Common myeloid progenitor, CD34-positive (primary cell): Measurements from ENCODE around the gene AVP.
"Not testable (repeated sequence)": the region's sequence is repeated elsewhere in the genome, so short reads cannot be mapped to it uniquely, and the experiment has no call there.

Experiments used
- CTCF ChIA-PET: fragments of 350-600 bp; sonication (Branson Sonifier 250); formaldehyde crosslinking; loops from one replicate; lab custom pipeline; 2021; ENCODE audit warnings: antibody characterized with exemption; lab: Charles Lee
- POLR2A ChIA-PET: fragments of 350-600 bp; sonication (Branson Sonifier 250); formaldehyde crosslinking; loops from one replicate; lab custom pipeline; 2021; ENCODE audit warnings: antibody characterized with exemption; lab: Charles Lee
- DNase-seq, 3 donors: peaks; one replicate each; pipeline versions ENCODE4 v3.0.0 to v3.0.0-alpha.2; 2013
- H3K27ac ChIP-seq, 2 experiments: 1 replicate in 1 of 2; 2 replicates in 1 of 2; pipeline ENCODE4 v1.7.0; 2013; ENCODE audit warnings: inconsistent platforms in 2 of 2, low read length in 2 of 2, mild to moderate bottlenecking in 2 of 2, low read depth in 1 of 2, moderate library complexity in 1 of 2; ENCODE audit not compliant: severe bottlenecking in 2 of 2, insufficient read depth in 1 of 2, poor library complexity in 1 of 2
- H3K27me3 ChIP-seq, 5 experiments: replicated peaks in 2 of 5; 1 replicate in 3 of 5; 2 replicates in 2 of 5; pipeline versions ENCODE4 v1.6.1 to v1.7.0; 2013; ENCODE audit warnings: low read length in 4 of 5, mild to moderate bottlenecking in 2 of 5, moderate library complexity in 2 of 5, inconsistent platforms in 1 of 5; ENCODE audit not compliant: insufficient read depth in 5 of 5, control insufficient read depth in 4 of 5
- H3K36me3 ChIP-seq, 4 experiments: 1 replicate in 2 of 4; 2 replicates in 2 of 4; pipeline versions ENCODE4 v1.6.1 to v1.7.0; 2013; ENCODE audit warnings: low read length in 3 of 4, control low read depth in 1 of 4, mild to moderate bottlenecking in 1 of 4; ENCODE audit not compliant: control insufficient read depth in 4 of 4, insufficient read depth in 4 of 4
- H3K4me1 ChIP-seq, 4 experiments: 1 replicate in 3 of 4; 2 replicates in 1 of 4; pipeline versions ENCODE4 v1.6.1 to v1.7.1; 2013; ENCODE audit warnings: low read length in 3 of 4, mild to moderate bottlenecking in 3 of 4, control low read depth in 1 of 4, inconsistent platforms in 1 of 4, moderate library complexity in 1 of 4; ENCODE audit not compliant: control insufficient read depth in 4 of 4, insufficient read depth in 4 of 4; ENCODE audit errors: control extremely low read depth in 1 of 4
- H3K4me3 ChIP-seq, 7 experiments: 1 replicate in 4 of 7; 2 replicates in 3 of 7; pipeline versions ENCODE4 v1.5.1 to v1.7.0; 2013; ENCODE audit warnings: mild to moderate bottlenecking in 7 of 7, low read length in 6 of 7, moderate library complexity in 6 of 7, inconsistent platforms in 2 of 7, low read depth in 2 of 7, control low read depth in 1 of 7; ENCODE audit not compliant: insufficient read depth in 4 of 7, control insufficient read depth in 1 of 7; ENCODE audit errors: extremely low read depth in 1 of 7
- H3K9me3 ChIP-seq, 5 experiments: 1 replicate in 4 of 5; 2 replicates in 1 of 5; pipeline versions ENCODE4 v1.6.1 to v1.7.1; 2013; ENCODE audit warnings: low read length in 4 of 5, mild to moderate bottlenecking in 2 of 5, inconsistent platforms in 1 of 5, low read depth in 1 of 5, moderate library complexity in 1 of 5; ENCODE audit not compliant: control insufficient read depth in 4 of 5, insufficient read depth in 2 of 5; ENCODE audit errors: control extremely low read depth in 1 of 5
- WGBS: methylation state at CpG from one replicate; pipeline ENCODE4 v1.1.5; 2013; ENCODE audit not compliant: insufficient coverage; 5-methylcytosine and 5-hydroxymethylcytosine counted together

The AVP gene

GRCh38 chr20:3126527-3126859 is 42.0 kb upstream of the AVP start:
- POLR2A ChIA-PET, result no interaction called here
- DNase-seq, result no peak
- Histone ChIP-seq H3K36me3 (peaks cover 0 to 18% (median 12%) of the 10 kb centered on the region in 4 experiments), H3K4me1 (peaks cover 0 to 9% (median 7%) of the 10 kb centered on the region in 4 experiments), H3K27ac (no peak overlapping the region), H3K9me3 (peaks cover 0 to 15% (median 0%) of the 10 kb centered on the region in 5 experiments), H3K4me3 (no peak overlapping the region), H3K27me3 (no peaks in the 10 kb centered on the region)
- CTCF ChIA-PET, result interaction anchor here (1.1 kb wide), 1 partner anchor 11 kb away, joined by 5 read pairs; no protein-coding TSS in a partner anchor
- 88% methylated on average over 1 of the region's 1 CpG for WGBS

- Histone ChIP-seq H3K4me1 (peaks cover 0 to 15% (median 12%) of the 10 kb centered on the region in 4 experiments), H3K36me3 (peaks cover 0 to 19% (median 13%) of the 10 kb centered on the region in 4 experiments), H3K9me3 (peaks cover 0 to 15% (median 0%) of the 10 kb centered on the region in 5 experiments)
- H3K27me3 ChIP-seq, POLR2A ChIA-PET, H3K27ac ChIP-seq, DNase-seq, H3K4me3 ChIP-seq, CTCF ChIA-PET: not testable (repeated sequence)
- WGBS, result 92% methylated on average over 13 of the region's 25 CpGs
Measured at GRCh38 chr20:3125776-3126526, 41.4 kb upstream of the AVP start.

- 96% methylated on average over 29 of the region's 41 CpGs for WGBS
- POLR2A ChIA-PET, H3K27me3 ChIP-seq, H3K27ac ChIP-seq, H3K4me3 ChIP-seq, DNase-seq, CTCF ChIA-PET: not testable (repeated sequence)
- Histone ChIP-seq H3K36me3 (peaks cover 0 to 19% (median 13%) of the 10 kb centered on the region in 4 experiments), H3K9me3 (peaks cover 0 to 15% (median 0%) of the 10 kb centered on the region in 5 experiments), H3K4me1 (peaks cover 0 to 20% (median 15%) of the 10 kb centered on the region in 4 experiments)
Measured at GRCh38 chr20:3124773-3125560, 40.4 kb upstream of the AVP start.

- H3K27ac ChIP-seq, H3K27me3 ChIP-seq, POLR2A ChIA-PET, H3K4me3 ChIP-seq, DNase-seq: not testable (repeated sequence)
- peaks cover 0 to 20% (median 15%) of the 10 kb centered on the region in 4 experiments for H3K4me1 ChIP-seq
- peaks cover 0 to 15% (median 0%) of the 10 kb centered on the region in 5 experiments for H3K9me3 ChIP-seq
- 89% methylated on average over 7 of the region's 18 CpGs for WGBS
- CTCF ChIA-PET, result interaction anchor here (1.1 to 1.3 kb wide), 2 partner anchors 12 to 55 kb away, joined by 4 read pairs; no protein-coding TSS in a partner anchor
- H3K36me3 ChIP-seq, result peaks cover 0 to 19% (median 13%) of the 10 kb centered on the region in 4 experiments
Measured at GRCh38 chr20:3124163-3124562, 39.6 kb upstream of the AVP start.

- CTCF ChIA-PET, result interaction anchor here (0.6 to 1.3 kb wide), 3 partner anchors 13 to 54 kb away, joined by 3 to 4 read pairs (median 4); no protein-coding TSS in a partner anchor
- no peak overlapping the region for H3K27ac ChIP-seq
- H3K36me3 ChIP-seq, result peaks cover 0 to 19% (median 15%) of the 10 kb centered on the region in 4 experiments
- no peak for DNase-seq
- H3K27me3 ChIP-seq, result no peaks in the 10 kb centered on the region
- POLR2A ChIA-PET, result no interaction called here
- H3K4me1 ChIP-seq, result peaks cover 0 to 20% (median 15%) of the 10 kb centered on the region in 4 experiments
- H3K9me3 ChIP-seq, result peaks cover 0 to 15% (median 0%) of the 10 kb centered on the region in 5 experiments
- WGBS, result no CpG with 5 or more reads among the region's 1 CpG
- H3K4me3 ChIP-seq, result no peak overlapping the region
Measured at GRCh38 chr20:3123542-3123941, 39.0 kb upstream of the AVP start.

- Histone ChIP-seq H3K27ac (peak overlapping the region in 1 of 2 experiments; percentile 25), H3K27me3 (no peaks in the 10 kb centered on the region), H3K4me3 (no peak overlapping the region), H3K9me3 (peaks cover 0 to 15% (median 0%) of the 10 kb centered on the region in 5 experiments), H3K4me1 (peaks cover 0 to 24% (median 18%) of the 10 kb centered on the region in 4 experiments), H3K36me3 (peaks cover 0 to 19% (median 15%) of the 10 kb centered on the region in 4 experiments)
- no peak for DNase-seq
- ChIA-PET POLR2A (interaction anchor here (1.4 kb wide), 1 partner anchor 37 kb away, joined by 3 read pairs; the partner anchor contains the start of genes FASTKD5 and UBOX5), CTCF (interaction anchor here (0.8 to 1.4 kb wide), 4 partner anchors 15 to 69 kb away, joined by 3 to 5 read pairs (median 3); no protein-coding TSS in a partner anchor)
- 94% methylated on average over 12 of the region's 12 CpGs for WGBS
Measured at GRCh38 chr20:3121955-3122610, 37.6 kb upstream of the AVP start.
